SW 1271 (cell line): Measurements from ENCODE around the gene IDH1.
"Not testable (repeated sequence)": the region's sequence is repeated elsewhere in the genome, so short reads cannot be mapped to it uniquely, and the experiment has no call there.

Experiments used
- DNase-seq, 2 experiments: peaks; one replicate each; lab custom pipeline; 2025; lab: John Stamatoyannopoulos, UW

IDH1 gene

GRCh38 chr2:208254871-208255556, at the start of gene IDH1:
TSS of gene IDH1 (minus strand) at chr2:208255071. CDS start at chr2:208251551, 3,520 bp downstream.
- DNase-seq, result peak; percentile 82 to 89

DNA sequence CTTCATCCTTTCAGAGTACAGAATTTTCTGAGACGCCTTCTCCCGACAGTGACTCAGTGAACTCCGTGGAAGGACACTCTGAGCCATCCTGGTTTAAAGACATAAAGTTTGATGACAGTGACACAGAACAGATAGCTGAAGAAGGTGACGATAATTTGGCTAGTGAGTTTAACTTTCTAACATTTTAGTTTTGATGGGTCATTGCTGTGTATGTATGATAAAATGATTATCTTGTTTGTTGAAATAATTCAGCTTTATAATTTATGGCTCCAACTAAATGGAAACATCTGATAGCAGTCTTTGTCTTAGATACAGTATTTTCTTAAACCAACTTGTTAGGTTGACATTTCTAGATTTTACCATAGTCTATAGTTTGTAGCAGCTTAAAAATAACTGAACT, 49.3 kb upstream of the IDH1 start:
- DNase-seq, result no peak

DNA sequence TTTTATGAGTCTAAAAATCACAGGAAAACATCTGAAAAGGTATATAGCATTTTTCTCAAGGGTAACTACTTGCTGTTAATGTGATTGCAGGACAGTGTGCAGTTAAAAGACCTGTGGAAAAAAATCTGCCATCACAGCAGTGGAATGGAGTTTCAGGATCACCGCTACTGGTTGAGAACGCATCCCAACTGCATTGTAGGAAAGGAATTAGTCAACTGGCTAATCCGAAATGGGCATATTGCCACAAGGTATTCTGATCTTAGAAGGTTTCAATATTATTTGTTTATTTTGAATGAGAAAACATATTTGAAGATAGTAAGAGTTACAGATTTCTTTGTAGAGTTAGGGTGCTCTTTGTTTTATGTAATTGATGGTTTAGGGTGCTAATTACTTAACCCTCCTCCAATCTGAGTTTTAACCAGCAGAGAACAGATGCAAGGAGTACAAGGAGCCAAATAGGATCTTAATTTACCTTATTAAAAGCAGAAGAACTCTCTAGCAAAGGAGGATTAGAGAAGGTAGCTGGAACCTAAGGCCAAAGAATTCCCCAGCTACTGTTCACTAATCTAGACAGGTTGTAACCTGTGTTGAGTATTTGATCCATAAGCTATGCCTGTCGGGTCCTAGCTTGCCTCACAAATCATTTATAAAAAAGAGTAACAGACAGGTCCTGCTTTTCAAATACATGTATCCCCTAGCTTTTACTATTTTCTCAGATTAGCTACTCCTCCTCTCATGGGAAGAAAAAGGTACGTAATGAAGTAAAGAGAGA, 46.2 kb upstream of the IDH1 start:
- no peak for DNase-seq

DNA sequence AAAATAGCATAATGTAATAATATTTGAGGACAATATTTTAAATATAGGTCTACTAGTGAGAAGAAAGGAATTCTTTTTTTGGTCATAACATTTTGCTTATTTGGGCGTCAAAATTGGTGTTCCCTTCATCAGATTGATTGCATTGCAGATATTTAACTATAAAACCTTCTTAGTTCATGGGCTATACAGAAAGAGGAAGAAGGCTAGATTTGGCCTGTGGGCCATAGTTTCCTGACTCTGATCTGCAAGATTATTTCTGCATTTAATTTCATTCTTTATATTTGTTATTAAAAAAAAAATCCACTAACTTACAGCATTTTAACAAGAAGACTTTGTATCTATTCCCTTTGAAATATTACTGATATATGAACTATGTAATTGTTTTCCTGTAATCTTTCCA, 43.1 kb upstream of the IDH1 start:
- no peak for DNase-seq

- no peak for DNase-seq
These were observed 41.7 kb upstream of the IDH1 start for GRCh38 chr2:208296610-208297009.

DNA sequence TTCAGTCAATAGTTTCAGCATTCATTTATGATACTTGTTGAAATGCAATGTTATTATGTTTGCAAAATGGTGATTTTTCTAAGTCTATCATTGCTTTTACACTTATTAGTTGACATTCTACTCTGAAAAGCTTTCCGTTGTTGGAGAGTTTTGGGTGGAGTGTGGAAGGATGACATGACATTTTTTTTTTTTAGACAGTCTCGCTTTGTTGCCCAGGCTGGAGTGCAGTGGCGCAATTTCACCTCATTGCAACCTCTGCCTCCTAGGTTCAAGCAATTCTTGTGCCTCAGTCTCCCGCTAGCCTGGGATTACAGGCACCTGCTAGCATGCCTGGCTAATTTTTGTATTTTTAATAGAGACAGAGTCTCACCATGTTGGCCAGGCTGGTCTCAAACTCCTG, 41.0 kb upstream of the IDH1 start:
- DNase-seq, result no peak

- DNase-seq, result no peak
These were observed 39.7 kb upstream of the IDH1 start for GRCh38 chr2:208294482-208295024.

GRCh38 chr2:208285853-208286252, 31.0 kb upstream of the IDH1 start:
- no peak for DNase-seq

DNA sequence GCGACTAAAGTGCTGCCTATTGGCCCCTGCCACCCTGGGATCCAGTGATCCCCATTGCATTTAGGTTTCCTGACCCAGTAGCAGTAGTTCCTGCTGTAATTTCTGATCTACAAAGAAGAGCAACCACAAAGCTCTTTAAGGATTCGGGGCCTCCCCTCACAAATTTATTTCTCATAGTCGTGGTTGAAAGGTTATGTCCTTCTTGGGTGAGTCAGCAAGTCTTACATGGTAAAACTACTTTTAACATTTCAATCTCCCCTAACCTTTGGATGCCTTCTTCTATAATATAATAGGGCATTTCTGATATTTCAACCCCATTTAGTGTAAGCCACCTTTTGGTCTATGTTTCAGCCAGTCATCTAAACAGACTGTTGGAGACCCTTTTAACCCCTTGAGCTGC, 26.1 kb upstream of the IDH1 start:
- DNase-seq, result no peak

GRCh38 chr2:208280234-208280633, 25.4 kb upstream of the IDH1 start:
- no peak for DNase-seq

GRCh38 chr2:208279236-208279635, 24.4 kb upstream of the IDH1 start:
- DNase-seq, result no peak

GRCh38 chr2:208278549-208278948, 23.7 kb upstream of the IDH1 start:
- no peak for DNase-seq

- no peak for DNase-seq
These were observed 19.9 kb upstream of the IDH1 start for GRCh38 chr2:208274748-208275147.

GRCh38 chr2:208269091-208269490, 14.2 kb upstream of the IDH1 start:
- DNase-seq, result no peak

DNA sequence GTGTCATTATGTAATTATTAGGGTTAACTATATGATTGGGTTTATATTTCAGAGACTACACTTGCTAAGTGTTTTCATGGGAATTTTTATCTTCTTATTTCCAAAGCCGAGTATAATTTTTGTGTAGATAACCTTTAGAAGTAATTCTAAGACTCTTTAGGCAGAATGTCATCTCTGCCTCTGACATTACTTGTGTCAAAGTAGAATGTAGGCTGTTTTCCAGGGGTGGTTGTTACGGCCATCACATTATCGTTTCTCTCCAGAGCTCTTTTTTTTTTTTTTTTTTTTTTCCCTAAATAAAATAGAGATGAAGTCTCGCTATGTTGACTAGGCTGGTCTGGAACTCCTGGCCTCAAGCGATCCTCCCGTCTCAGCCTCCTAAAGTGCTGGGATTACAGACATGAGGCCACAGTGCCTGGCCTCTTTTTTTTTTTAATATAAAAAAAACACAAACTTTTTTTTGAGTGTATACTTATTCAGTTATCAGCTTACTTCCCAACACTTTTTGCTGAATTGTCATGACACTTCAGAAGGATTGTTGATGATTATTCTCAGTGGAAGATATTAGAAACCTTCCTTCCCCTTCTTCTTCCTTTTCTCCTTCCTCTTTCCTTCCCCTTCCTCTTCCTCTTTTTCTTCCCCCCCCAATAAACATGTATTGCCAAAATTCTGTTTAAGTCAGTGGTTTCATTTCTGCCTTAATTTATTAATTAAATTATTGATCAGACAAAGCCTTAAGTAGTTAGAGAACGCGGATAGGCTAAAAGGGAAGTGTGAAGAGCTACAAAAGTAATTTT, 13.5 kb upstream of the IDH1 start:
- no peak for DNase-seq

DNA sequence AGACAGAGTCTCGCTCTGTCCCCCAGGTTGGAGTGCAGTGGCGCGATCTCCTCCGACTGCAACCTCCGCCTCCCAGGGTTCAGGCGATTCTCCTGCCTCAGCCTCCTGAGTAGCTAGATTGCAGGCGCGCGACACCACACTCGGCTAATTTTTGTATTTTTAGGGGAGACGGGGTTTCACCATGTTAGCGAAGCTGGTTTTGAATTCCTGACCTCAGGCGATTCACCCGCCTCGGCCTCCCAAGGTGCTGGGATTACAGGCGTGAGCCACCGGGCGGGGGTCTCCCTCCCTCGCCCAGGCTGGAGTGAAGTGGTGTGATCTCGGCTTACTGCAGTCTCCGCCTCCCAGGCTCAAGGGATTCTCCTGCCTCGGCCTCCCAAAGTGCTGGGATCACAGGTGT, 12.7 kb upstream of the IDH1 start:
- not testable (repeated sequence) for DNase-seq

- no peak for DNase-seq
These were observed 12.1 kb upstream of the IDH1 start for GRCh38 chr2:208266936-208267335.

GRCh38 chr2:208266553-208266893, 11.7 kb upstream of the IDH1 start:
- no peak for DNase-seq

- peak; percentile 96 to 97 for DNase-seq
These were observed 11.1 kb upstream of the IDH1 start, which contains the start of gene PIKFYVE for GRCh38 chr2:208265801-208266552. TSS of gene PIKFYVE (plus strand) at chr2:208266255. CDS start at chr2:208271520, 5,265 bp downstream.

- peak in 1 of 2 experiments; percentile 51 for DNase-seq
These were observed 10.5 kb upstream of the IDH1 start for GRCh38 chr2:208265371-208265800.
